GM21515 (cell line): ENCODE measurements around the gene KIF6.
"Not testable (repeated sequence)": the region's sequence is repeated elsewhere in the genome, so short reads cannot be mapped to it uniquely, and the experiment has no call there.

Experiments
- ATAC-seq: cut with Tn5 transposase; IDR thresholded peaks from one replicate; pipeline ENCODE4 v1.9.1; 2021; ENCODE audit not compliant: unreplicated experiment

Gene KIF6

DNA sequence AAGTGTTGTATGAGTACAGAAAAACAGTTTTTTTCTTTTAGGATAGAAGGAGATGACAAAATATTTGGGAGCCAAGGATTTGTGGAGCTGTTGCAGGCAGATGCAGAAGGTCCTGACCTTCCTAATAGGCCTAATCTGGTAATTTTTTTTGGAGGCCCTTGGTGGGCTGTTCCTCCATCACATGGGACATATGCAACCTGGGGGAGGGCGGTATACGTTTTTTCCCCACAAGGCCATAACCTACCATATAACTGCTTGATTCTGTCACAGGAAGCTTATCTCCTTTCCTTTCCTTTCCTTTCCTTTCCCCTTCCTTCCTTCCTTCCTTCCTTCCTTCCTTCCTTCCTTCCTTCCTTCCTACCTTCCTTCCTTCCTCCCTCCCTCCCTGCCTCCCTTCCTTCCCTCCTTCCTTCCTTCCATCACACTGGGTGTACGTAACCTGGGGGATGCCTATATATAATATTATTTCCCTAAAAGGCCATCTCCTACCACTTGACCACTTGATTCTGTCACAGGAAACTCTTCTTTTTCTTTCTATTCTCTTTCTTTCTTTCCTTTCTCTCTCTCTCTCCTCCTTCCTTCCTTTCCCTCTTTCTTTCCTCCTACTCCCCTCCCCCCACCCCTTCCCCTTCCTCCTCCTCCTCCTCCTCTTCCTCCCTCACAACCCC lies 217.7 kb downstream of the KIF6 start:
- no peak for ATAC-seq

DNA sequence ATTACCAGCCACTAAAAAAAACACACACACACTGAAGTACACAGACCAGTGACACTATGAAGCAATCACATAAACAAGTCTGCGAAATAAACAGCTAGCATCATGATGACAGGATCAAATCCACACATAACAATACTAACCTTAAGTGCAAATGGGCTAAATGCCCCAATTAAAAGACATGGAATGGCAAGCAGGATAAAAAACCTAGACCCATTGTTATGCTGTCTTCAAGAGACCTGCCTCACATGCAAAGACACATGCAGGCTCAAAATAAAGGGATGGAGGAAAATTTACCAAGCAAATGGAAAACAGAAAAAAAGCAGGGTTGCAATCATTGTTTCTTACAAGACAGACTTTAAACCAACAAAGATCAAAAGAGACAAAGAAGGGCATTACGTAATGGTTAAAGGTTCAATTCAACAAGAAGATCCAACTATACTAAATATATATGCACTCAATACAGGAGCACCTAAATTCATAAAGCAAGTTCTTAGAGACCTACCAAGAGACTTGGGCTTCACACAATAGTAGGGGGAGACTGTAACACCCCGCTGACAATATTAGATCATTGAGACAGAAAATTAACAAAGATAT lies 222.7 kb downstream of the KIF6 start:
- not testable (repeated sequence) for ATAC-seq

DNA sequence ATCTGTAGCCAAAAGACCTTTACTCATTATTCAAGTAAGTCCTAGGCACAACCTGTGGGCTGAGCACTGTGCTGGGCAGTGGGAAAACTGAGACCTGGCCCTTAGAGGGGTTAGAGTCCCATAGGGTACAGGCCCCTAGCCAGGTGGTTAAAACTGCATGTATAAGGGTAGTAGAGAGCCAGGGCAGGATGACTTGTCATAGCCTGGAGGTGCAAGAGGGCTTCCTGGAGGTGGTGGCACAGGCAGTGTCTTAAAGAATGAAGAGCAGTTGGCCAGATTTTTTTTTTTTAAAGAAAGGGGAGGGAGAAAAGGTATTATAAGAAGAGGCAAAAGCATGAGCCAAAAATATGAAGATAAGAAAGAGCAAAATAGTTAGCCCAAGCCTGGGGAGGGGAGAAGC lies 226.2 kb downstream of the KIF6 start:
- no peak for ATAC-seq

DNA sequence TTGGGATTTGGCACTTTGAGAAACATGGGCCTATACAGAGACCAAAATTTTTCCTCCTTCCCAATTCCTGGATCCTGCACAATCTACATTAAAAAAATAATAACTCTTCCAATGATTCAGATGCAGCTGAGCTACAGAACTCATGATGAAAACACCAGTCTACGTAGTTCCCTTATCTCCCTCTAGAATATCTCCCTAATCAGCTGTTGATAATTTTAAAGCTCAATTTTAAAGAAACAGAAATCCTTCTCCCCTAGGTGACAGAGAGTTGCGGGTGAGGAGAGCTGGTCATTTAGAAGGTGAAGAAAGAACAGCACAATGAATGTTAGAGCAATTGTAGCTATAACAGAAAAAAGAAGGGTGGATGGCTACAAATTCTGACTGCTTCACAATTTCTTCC lies 227.1 kb downstream of the KIF6 start:
- ATAC-seq, result no peak

DNA sequence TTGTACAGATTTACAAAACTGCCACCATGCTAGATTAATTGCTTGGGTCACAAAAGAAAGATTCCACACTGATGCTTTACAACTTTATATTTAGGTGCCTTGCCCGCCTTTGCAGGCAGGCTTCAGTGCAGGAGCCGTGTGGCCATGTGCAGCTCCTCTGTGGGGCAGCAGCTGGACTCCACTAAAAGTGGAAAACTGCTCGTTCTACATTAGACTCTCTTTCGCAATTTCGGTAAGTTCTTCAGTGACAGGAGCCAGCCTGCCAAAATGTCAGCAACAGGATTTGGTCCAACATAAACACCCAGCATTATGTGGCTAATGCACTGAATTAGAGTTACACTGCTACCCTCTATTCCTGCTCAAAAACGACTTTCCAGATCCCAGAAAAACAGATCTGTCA lies 228.3 kb downstream of the KIF6 start:
- no peak for ATAC-seq

DNA sequence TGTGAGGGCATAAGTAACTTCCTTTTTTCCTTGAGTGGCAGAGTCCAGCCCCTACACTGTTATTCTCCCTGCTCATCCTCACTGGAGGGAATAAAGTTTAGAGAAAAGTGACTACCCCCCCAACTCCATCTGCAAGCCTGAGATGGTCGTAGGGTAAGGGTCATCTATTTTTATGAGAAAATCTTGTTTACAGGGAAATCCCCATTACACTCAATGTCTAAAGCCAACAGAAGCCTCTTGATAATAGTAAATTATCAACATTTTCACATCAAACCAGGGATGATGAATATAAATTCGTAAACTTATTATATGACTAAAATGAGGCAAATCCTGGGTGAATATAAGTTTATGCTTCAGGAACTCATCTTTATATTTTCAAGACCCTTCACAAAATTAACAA lies 228.8 kb downstream of the KIF6 start:
- ATAC-seq, result no peak

DNA sequence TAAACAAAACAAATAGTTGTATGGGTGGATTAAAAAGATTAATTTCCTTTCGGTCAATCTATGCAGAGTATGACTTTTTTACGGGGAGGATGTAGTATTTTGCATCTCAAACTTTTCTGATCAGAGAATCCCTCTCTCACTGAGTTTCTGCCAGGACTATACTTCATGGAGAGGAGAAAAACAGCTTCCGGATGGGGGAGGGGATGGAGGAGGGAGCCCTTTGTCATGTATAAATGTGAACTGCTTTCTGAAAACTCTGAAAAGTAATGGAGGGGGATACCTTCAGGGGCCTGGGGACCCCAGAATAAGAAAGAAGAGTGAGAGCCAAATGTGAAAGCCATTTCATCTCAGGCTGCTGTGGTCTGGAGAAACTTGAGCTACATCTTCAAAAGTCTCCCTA lies 229.6 kb downstream of the KIF6 start:
- no peak for ATAC-seq

DNA sequence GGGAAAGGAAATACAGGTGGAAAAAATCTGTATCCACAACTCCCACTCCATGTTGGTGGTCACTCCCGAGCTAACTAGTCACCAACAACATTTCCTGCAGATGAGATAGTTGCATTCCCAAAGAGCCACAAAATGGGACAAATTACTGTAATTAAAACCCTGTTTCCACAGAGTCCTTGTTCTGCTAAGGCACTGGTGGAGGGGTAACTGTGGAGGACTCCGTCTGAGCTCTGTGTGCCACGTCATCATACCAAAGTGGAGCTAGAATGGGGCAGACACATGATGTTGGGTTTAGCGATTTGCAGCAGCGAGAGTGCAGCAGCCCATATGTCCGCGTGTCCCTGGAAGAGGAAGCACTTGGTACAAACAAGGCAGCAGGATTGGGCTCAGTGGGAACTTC lies 230.2 kb downstream of the KIF6 start:
- no peak for ATAC-seq

DNA sequence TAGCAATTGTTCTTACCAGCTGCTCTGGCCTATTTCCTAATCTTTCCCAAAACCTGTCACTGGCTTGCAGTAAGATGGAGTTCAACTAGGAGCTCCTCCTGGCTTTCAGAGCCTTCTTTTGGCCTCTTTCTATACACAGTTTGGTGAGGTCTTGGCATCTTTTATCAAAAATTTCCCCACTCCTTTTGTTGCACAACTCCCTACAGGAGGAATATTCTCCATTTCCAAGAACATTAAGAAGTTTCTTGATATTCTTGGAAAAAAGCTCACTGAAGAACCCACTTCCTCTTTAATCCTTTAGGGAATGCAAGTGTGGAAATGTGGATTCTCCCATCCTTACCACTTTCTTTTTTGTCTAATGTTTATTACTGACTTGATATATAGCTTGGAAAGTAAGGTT lies 231.4 kb downstream of the KIF6 start:
- ATAC-seq, result no peak

DNA sequence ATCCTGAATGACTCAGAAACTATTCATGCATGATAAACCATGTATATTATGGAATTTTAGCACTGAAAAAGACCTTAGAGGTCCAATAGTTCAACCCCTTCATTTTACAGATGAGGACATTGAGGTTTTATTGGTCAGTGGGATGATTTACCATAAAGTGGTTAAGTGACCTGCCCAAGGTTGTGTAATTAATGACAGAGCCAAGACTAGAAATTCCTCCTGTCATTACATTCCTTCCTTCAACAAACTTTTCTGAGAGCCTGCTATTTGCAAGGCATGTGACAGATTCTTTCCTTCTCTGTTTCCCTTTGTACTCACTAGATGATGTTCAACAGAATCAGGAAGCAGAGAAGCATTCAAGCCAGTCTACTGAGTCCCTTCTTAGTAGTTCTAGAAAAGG lies 232.0 kb downstream of the KIF6 start:
- no peak for ATAC-seq

DNA sequence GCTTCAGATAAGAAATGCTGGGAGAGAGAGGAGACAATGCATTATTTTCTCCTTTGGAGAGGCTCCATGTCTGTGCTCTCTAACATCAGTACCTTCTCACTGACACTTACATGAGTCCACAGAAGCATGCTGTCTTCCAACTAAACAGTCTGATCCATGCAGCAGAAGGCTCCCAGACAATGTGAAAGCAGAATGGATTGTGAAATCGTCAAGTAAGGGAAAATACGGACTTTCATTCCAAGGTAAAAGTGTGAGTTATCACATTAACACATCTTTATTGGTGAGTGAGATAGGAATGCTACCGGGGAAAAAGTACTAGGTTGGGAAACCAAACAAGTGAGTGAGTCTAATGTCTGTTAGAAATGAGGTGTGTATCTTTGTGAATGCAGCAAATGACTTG lies 235.1 kb downstream of the KIF6 start:
- ATAC-seq, result no peak

DNA sequence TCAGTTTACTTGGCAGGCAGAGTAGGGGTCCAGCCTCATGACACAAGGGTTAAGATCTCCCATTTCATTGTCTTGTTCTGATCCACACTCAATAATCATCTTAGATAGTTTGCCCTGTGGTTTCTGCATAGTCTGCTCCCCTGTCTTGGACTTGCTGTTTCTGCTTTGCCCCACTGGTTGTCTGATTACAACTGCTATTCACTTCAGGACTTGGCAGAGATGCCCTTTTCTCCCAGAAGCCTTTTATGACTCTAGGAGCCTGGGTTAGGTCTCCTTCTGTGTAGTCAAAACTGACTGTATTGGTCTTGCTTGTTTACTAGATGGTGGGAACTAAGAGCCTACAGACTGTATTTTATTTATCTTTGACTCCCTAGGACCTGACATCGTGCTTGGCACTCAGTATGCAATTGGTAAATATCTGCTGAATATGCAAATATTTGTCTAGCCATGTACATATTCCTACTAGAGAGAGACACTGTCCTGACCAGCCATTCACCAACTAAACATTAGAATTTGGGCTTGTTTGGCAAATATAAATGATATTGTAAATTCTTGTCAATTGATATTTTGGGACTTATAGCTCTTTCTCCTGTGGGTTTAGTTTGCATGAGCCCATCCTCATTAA lies 236.8 kb downstream of the KIF6 start:
- ATAC-seq, result no peak

DNA sequence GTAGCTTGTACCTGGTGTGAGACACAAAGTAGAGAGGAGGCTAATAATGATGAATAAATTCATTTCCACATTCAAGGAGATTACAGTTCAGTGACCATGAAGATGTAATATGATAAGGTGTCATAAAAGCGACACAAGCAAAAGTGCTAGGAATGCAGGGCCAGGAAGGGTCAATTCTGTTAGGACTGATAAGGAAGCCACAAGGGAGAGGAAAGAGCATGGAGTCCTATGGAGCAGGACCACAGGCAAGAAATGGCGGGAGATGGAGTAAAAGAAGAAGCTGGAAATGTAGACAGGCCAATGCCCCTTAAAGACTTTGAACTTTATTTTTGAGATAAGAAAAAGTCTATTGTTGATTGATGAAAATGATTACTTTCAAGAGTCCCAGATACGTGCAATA lies 240.9 kb downstream of the KIF6 start:
- no peak for ATAC-seq

DNA sequence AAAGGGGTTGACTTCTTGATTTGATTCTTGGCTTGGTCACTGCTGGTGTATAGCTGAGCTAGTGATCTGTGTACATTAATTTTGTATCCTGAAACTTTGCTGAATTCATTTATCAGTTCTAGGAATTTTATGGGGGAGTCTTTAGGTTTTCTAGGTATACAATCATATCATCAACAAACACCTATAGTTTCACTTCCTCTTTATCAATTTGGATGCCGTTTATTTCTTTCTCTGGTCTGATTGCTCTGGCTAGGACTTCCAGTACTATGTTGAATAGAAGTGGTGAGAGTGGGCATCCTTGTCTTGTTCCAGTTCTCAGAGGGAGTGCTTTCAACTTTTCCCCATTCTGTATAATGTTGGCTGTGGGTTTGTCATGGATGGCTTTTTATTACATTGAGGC lies 245.4 kb downstream of the KIF6 start:
- not testable (repeated sequence) for ATAC-seq

DNA sequence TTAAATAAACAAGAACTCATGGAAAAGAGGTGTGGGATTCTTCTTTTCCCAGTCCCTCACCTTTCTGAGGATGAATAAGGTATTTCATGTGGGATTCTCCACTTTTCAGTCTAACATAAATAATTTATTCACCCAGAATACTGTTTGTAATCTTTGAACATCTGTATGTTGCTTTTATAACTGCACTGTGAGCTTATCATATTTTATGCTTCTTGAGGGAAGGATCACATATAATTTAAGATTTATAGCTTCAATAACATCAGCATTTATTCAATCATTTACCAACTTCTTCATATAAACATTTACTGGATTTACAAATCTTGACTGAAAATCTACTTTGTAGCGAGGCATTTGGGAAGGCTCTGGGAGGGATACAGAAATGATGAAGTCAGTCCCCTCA lies 248.5 kb downstream of the KIF6 start:
- ATAC-seq, result no peak

DNA sequence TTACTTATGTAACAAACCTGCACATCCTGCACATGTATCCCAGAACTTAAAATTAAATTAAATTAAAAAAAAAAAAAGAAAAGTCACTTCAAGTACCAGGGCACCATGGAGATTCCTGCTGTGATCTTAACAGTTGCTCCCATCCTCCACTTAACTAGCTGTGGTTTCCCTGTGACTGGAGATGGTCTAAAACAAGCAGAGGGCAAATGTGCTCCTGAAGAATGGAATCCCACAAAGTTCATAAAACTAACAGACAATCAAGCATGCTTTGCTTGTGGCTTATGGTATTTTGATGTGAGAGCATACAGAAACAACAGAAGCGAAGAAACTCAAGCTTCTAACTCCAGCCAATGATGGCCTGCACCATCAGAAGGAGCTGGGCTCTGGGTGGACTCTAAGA lies 249.1 kb downstream of the KIF6 start:
- ATAC-seq, result no peak

DNA sequence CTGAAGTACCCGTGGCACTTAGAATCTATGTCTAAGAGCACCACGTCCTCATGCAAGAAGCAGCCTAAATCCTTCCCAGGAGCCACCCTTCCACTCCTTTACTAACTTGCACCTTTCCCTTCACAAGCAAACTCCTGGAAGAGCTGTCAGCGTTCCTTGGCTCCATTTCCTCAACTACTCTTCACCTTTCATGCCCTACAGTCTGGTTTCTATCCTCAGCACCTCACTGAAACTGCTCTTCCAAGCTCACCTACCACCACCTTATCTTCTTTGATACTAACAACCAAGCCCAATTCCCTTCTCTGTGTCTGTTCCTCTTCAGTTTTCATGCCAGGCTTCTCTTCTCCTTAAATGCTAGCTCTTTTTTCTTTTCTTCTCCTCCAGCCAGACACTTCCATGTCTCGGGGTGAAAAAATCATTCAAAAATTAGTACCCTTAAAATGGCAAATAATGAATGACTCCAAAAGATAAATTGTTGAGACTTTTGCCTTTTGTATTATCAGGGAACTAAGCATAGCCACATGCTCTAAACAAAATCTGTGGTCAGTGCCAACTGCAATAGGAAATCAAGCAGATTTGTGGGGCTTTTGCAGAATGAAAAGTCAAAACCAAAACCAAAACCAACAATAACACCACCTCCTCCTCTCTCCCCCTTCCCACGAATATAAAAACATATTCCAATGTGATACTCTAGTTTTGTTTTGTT lies 253.1 kb downstream of the KIF6 start:
- no peak for ATAC-seq

DNA sequence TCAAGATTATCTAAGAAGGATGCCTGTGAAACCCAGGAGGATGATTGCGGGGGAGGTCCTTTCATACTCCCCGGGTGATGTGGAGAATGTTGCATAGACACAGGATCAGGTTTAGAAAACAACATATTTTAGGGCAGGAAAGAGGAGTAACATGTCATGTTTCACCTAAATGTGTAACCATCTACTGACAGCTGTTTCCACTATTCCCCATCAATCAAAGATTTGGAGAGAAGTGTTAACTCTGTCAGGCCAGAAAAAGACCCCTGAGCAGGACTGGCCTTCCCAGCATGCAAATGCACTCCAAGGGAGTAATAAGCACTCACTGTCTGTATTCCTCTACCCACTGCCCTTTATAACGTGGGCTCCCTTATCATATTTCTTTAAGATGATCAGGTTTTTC lies 254.7 kb downstream of the KIF6 start:
- ATAC-seq, result no peak

DNA sequence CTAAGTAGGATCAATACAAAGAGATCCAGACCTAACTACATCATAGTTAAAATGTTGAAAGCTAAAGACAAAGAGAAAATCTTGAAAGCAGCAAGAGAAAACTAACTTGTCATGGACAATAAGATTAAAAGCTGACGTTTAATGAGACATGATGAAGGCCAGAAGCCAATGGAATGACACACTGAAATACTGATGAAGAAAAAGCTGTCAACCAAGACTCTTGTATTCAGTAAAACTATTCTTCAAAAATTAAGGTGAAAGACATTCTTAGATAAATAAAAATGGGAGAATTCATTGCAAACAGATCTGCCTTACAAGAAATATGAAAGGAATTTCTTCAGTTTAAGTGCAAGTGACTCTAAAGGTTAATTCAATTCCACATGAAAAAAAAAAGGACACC lies 256.8 kb downstream of the KIF6 start:
- no peak for ATAC-seq

DNA sequence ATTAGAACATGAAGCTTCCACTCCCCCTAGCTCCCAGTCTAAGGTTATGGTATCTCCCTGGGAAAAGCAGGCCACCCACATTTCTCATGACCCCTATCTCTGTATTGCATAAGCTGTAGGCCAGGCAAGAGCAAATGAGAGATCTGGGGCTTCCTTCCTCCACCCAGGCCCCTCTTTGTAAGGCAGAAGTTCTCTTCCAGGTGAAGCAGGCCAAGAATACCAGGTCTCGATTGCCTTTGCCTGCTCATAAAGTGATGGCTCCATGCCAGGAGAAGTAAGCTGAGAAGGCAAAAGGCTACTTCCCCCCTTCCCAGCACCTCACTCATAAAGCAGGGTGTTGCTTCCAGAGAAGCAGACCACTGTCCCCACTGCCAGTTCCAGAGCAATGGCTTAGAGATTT lies 258.6 kb downstream of the KIF6 start:
- no peak for ATAC-seq

DNA sequence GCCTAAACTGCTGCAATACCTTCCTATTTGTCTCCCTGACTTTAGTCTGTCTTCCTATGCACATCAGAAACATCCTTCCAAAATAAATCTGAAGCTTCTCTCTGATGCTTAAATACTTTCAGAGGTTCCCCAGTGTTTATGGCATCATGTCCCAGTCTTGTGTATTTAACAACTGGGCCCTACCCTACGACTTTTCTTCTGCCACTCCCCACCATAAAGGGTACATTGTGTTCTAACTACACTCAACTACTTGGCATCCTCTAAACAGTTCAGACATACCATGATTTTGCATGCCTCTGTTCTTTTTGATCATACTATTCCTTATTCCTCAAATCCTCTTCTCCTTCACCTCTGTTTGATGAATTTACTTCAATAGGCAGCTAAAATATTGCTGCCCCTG lies 259.7 kb downstream of the KIF6 start:
- ATAC-seq, result no peak

DNA sequence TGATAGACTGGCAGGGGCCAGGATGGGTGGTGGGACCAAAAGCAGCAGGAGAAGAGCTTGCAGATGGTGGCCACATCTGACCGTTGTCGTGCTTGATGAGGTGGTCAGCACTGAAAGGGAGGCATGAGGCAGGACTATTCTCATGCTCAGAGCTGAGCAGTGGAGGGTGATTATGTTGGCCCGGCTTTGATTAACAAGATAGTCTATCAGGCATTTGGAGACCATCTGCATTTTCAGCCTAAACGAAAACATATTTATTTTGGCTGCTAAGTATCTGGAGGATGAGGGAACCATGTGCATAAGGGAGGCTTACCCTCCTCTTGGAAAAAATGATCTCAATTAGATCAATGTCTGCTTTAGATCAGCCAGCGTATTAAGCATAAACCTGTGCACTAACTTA lies 261.1 kb downstream of the KIF6 start:
- no peak for ATAC-seq
